OCI-LY3 (cell line): ENCODE data around the gene CCL28.

Experiments used
- CTCF ChIP-seq: fragments of 200-600, 300-600 bp; sonication (generic); IDR thresholded peaks from 2 replicates; pipeline ENCODE4 v1.5.1; 2014; ENCODE audit warnings: antibody characterized with exemption, low read length, low read depth
- EZH2phosphoT487 ChIP-seq: fragments of 200-600 bp; shearing (Covaris generic); IDR thresholded peaks from 2 replicates; pipeline ENCODE4 v1.6.1; 2018; ENCODE audit warnings: antibody characterized with exemption, mixed run types, low read depth

- TF ChIP-seq CTCF, result no peak
- no peak for TF ChIP-seq EZH2phosphoT487
Observed at GRCh38 chr5:43429706-43430105, 17.5 kb upstream of the CCL28 start.
